K562 (cell line): Measurements from ENCODE around the gene GIMAP1. TPM values are rescaled to one million over a fixed set of nuclear protein-coding genes. Genes with fewer than 3 reads are reported as not detected.

ENCODE experiments used
- ATAC-seq: fragments of 200-7000 bp; cut with Tn5 transposase; 3 replicates; pipeline ENCODE4 v1.9.1; 2020; ENCODE audit warnings: moderate library complexity
- BruUV-seq: library from RNA; stranded (reverse); fragments of 400-500 nt; replicated peaks from 2 replicates; lab custom pipeline; 2021; lab: Mats Ljungman, UMichigan
- CTCF ChIA-PET: fragments of 300-600 bp; formaldehyde crosslinking; extraction: SDS; loops from one replicate; lab custom pipeline; 2021; ENCODE audit warnings: low intra/inter-chr PET ratio; lab: Yijun Ruan, JAX
- POLR2A ChIA-PET: fragments of 300-600, 350-650 bp; sonication (Branson Sonifier 250); formaldehyde crosslinking; extraction: SDS; loops from one replicate; lab custom pipeline; 2021; ENCODE audit warnings: antibody characterized with exemption, inconsistent platforms; lab: Yijun Ruan, JAX
- DNase-seq, 4 experiments: peaks; one replicate each; pipeline versions ENCODE4 v3.0.0 to v3.0.0-alpha.2; 2011 to 2018; ENCODE audit warnings: low spot score in 3 of 4, mixed read lengths in 3 of 4; ENCODE audit errors: extremely low read depth in 1 of 4
- FAIRE-seq: peaks from 2 replicates; lab custom pipeline; 2011; peaks lifted over from hg19 to GRCh38; lab: Jason Lieb, UNC
- H2AFZ ChIP-seq: 2 replicates; pipeline ENCODE4 v1.6.0; 2011; ENCODE audit warnings: low read depth, low read length, control low read depth, inconsistent platforms
- H3K27ac ChIP-seq: fragments of 200-600 bp; 3 replicates; pipeline ENCODE4 v1.8.0; 2011; ENCODE audit warnings: low read depth, mild to moderate bottlenecking, control low read depth, inconsistent platforms, low read length, moderate library complexity, mixed read lengths; ENCODE audit errors: extremely low read depth
- H3K27me3 ChIP-seq, 2 experiments: fragments of 300-600 bp in 1 of 2; 2 replicates in 1 of 2; 3 replicates in 1 of 2; pipeline versions ENCODE4 v1.6.0 to v1.8.0; 2011; ENCODE audit warnings: inconsistent platforms in 2 of 2, low read length in 2 of 2, mild to moderate bottlenecking in 1 of 2, mixed read lengths in 1 of 2, moderate library complexity in 1 of 2; ENCODE audit not compliant: control insufficient read depth in 2 of 2, insufficient read depth in 2 of 2
- H3K36me3 ChIP-seq: fragments of 300-600 bp; 3 replicates; pipeline ENCODE4 v1.8.0; 2011; ENCODE audit warnings: mild to moderate bottlenecking, low read length, inconsistent platforms; ENCODE audit not compliant: control insufficient read depth, insufficient read depth
- H3K4me1 ChIP-seq, 2 experiments: fragments of 200-600 bp in 1 of 2; replicated peaks in 1 of 2; 2 replicates in 1 of 2; 3 replicates in 1 of 2; pipeline versions ENCODE4 v1.5.1 to v1.8.0; 2011; ENCODE audit warnings: inconsistent platforms in 2 of 2, low read length in 2 of 2, mild to moderate bottlenecking in 1 of 2, mixed read lengths in 1 of 2, moderate library complexity in 1 of 2; ENCODE audit not compliant: control insufficient read depth in 2 of 2, insufficient read depth in 2 of 2
- H3K4me2 ChIP-seq: 2 replicates; pipeline ENCODE4 v1.6.1; 2011; ENCODE audit warnings: low read length, control low read depth, inconsistent platforms, mixed read lengths; ENCODE audit not compliant: insufficient read depth
- H3K4me3 ChIP-seq: fragments of 200-600 bp; sonication (generic), shearing (Covaris generic); 2 replicates; pipeline ENCODE4 v1.5.1; 2016; ENCODE audit warnings: control low read depth, inconsistent platforms
- H3K79me2 ChIP-seq: fragments of 200-600 bp; 3 replicates; pipeline ENCODE4 v1.8.0; 2011; ENCODE audit warnings: low read length, inconsistent platforms; ENCODE audit not compliant: control insufficient read depth, insufficient read depth
- H3K9ac ChIP-seq, 2 experiments: 2 replicates each; pipeline versions ENCODE4 v1.6.0 to v1.6.1; 2011; ENCODE audit warnings: low read depth in 2 of 2, low read length in 2 of 2, control low read depth in 1 of 2, inconsistent platforms in 1 of 2, mild to moderate bottlenecking in 1 of 2, mixed read lengths in 1 of 2; ENCODE audit not compliant: insufficient read depth in 1 of 2
- H3K9me1 ChIP-seq: one replicate; pipeline ENCODE4 v1.6.0; 2011; ENCODE audit warnings: inconsistent platforms, mild to moderate bottlenecking, low read length, moderate library complexity; ENCODE audit not compliant: control insufficient read depth, insufficient read depth
- H3K9me3 ChIP-seq: replicated peaks from 2 replicates; pipeline ENCODE4 v1.5.1; 2011; ENCODE audit warnings: low read depth, low read length, inconsistent platforms; ENCODE audit not compliant: control insufficient read depth, insufficient read depth
- H4K20me1 ChIP-seq: replicated peaks from 2 replicates; pipeline ENCODE4 v1.6.1; 2011; ENCODE audit warnings: low read length, inconsistent platforms, mixed read lengths; ENCODE audit not compliant: control insufficient read depth, insufficient read depth
- ASH1L ChIP-seq: fragments of 450-650 bp; IDR thresholded peaks from 2 replicates; pipeline ENCODE4 v1.6.1; 2018; ENCODE audit warnings: borderline replicate concordance, mild to moderate bottlenecking, low read depth; ENCODE audit not compliant: partially characterized antibody
- GTF2F1 ChIP-seq: IDR thresholded peaks from 2 replicates; pipeline ENCODE4 v1.6.1; 2011; ENCODE audit warnings: low read depth, low read length, improper control_type of control experiment
- KLF1 ChIP-seq: fragments of 450-650 bp; IDR thresholded peaks from 2 replicates; pipeline ENCODE4 v1.6.1; 2016; ENCODE audit warnings: missing genetic modification characterization, missing compliant biosample characterization
- MCM2 ChIP-seq: fragments of 450-650 bp; IDR thresholded peaks from 2 replicates; pipeline ENCODE4 v1.6.1; 2017; ENCODE audit warnings: low read depth, mild to moderate bottlenecking
- MEIS2 ChIP-seq: fragments of 450-650 bp; IDR thresholded peaks from 2 replicates; pipeline ENCODE4 v1.6.1; 2014; ENCODE audit warnings: mild to moderate bottlenecking; ENCODE audit not compliant: partially characterized antibody
- MTA2 ChIP-seq: fragments of 450-650 bp; IDR thresholded peaks from 2 replicates; pipeline ENCODE4 v1.6.1; 2016; ENCODE audit warnings: low read depth
- RCOR1 ChIP-seq, 2 experiments: IDR thresholded peaks; 2 replicates each; pipeline ENCODE4 v1.6.1; 2012; ENCODE audit warnings: low read depth in 2 of 2, low read length in 2 of 2, borderline replicate concordance in 1 of 2, improper control_type of control experiment in 1 of 2
- ZFP30 ChIP-seq: fragments of 250-450 bp; sonication (Bioruptor Pico); IDR thresholded peaks from 2 replicates; pipeline ENCODE4 v1.8.0; 2022; ENCODE audit warnings: moderate library complexity, mild to moderate bottlenecking, inconsistent platforms, borderline replicate concordance
- ZKSCAN8 ChIP-seq: fragments of 200-800 bp; sonication (Bioruptor generic); IDR thresholded peaks from 2 replicates; pipeline ENCODE4 v1.6.1; 2016; ENCODE audit warnings: missing genetic modification characterization, missing compliant biosample characterization
- ZNF217 ChIP-seq: sonication (generic); formaldehyde crosslinking; IDR thresholded peaks from 2 replicates; pipeline ENCODE4 v1.8.0; 2022; ENCODE audit warnings: mild to moderate bottlenecking, missing genetic modification reagents
- ZNF75A ChIP-seq: fragments of 450-650 bp; formaldehyde crosslinking; IDR thresholded peaks from 2 replicates; pipeline ENCODE4 v1.4.0; 2020; ENCODE audit warnings: mild to moderate bottlenecking
- WGBS: fragments of 100-300 bp; shearing (Covaris generic); methylation state at CpG from one replicate; pipeline ENCODE4 v1.1.6; 2016; ENCODE audit warnings: low coverage, mixed read lengths; ENCODE audit not compliant: insufficient coverage; ENCODE audit errors: missing lambda C conversion rate; 5-methylcytosine and 5-hydroxymethylcytosine counted together
- in situ Hi-C: fragments of 300-500 bp; cut with MboI; formaldehyde crosslinking; loops from 4 replicates; pipeline ENCODE4 v1.15.0; 2018; ENCODE audit warnings: inconsistent platforms, mixed read lengths
- intact Hi-C: fragments of 100-400 bp; cut with micrococcal nuclease; formaldehyde crosslinking; loops from 2 replicates; pipeline ENCODE4 v1.14.2; 2022
- polyA plus RNA-seq, 8 experiments: library from polyadenylated mRNA; depleted of rRNA in 4 of 8; stranded (reverse) in 5 of 8; unstranded in 3 of 8; fragments of >200 nt; fragmentation: Nextera tagmentation in 2 of 8; fragmentation: Illumina TruSeq in 1 of 8; extraction: Ambion mirVana in 2 of 8; extraction: Trizol in 1 of 8; gene quantifications; 2 replicates each; pipeline versions ENCODE4 v1.2.1 to v1.2.3, GENCODE V29; 2011 to 2014; ENCODE audit warnings: inconsistent platforms in 1 of 8, missing spikeins in 1 of 8
- total RNA-seq, 7 experiments: library from RNA; depleted of rRNA in 6 of 7; stranded (reverse); fragments of >200 nt in 6 of 7; fragmentation: Illumina TruSeq in 2 of 7; extraction: Trizol in 2 of 7; gene quantifications; 2 replicates each; pipeline versions ENCODE4 v1.2.1 to v1.2.3, GENCODE V29; 2011 to 2021; ENCODE audit warnings: low replicate concordance in 1 of 7
- TF ChIP-seq, protein P1 (sequence below), 3 experiments: fragments of 200-800 bp in 1 of 3; sonication (Bioruptor generic) in 1 of 3; sonication (generic) in 1 of 3; formaldehyde crosslinking in 1 of 3; IDR thresholded peaks; 2 replicates each; pipeline versions ENCODE4 v1.6.1 to v1.8.0; 2016 to 2022; ENCODE audit warnings: mild to moderate bottlenecking in 2 of 3, missing compliant biosample characterization in 2 of 3, missing genetic modification characterization in 2 of 3, missing genetic modification reagents in 1 of 3
- TF ChIP-seq, protein P2 (sequence below), 2 experiments: fragments of 450-650 bp; IDR thresholded peaks; 2 replicates each; pipeline ENCODE4 v1.6.1; 2016
- TF ChIP-seq, protein P3 (sequence below): fragments of 450-650 bp; formaldehyde crosslinking; IDR thresholded peaks from 2 replicates; pipeline ENCODE4 v1.4.0; 2022; ENCODE audit warnings: mild to moderate bottlenecking, moderate library complexity
- TF ChIP-seq, protein P4 (sequence below): fragments of 200-800 bp; sonication (Bioruptor generic); IDR thresholded peaks from 2 replicates; pipeline ENCODE4 v1.6.1; 2017; ENCODE audit warnings: missing genetic modification characterization, missing compliant biosample characterization
- TF ChIP-seq, protein P5 (sequence below): sonication (generic); formaldehyde crosslinking; IDR thresholded peaks from 2 replicates; pipeline ENCODE4 v1.8.1; 2023; ENCODE audit warnings: mild to moderate bottlenecking, missing genetic modification reagents

Gene GIMAP1
- total and polyA plus RNA-seq, 9 of the 15 experiments (the other 6 are each of a cell fraction or from before 2014, with no cell fraction given), result 0.04 to 0.13 TPM; not detected in 7

DNA sequence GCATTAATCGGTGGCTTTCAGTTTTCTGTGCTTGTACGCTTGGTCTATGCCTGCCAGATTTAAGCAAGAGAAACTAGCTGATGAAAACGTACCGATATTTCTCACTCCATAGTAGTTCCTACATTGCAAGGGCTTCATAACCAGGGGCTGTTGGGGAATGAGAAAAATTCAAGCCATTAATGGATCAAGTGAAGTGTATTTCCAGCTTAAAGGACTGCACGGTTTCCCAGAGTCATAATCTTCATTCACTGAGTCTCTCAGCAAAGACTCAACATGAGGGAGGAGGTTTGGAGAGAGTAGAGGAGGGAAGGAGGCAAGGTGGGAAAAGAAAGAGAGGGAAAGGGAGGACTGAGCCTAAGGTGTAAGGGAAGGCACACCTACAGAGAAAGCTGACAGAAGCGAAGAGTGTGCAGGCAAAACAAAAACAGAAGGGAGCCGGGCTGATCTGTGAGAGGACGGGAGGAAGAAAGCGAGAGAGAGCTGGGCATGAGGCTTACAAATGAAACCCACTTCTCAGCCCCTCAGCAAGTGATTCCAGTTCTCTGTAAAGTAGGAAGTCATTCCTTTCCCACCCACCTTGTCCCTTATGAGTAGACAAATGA is 30.3 kb upstream of the GIMAP1 start:
- POLR2A ChIA-PET, result no interaction called here
- Histone ChIP-seq H3K9ac (peak overlapping the region in 1 of 2 experiments; percentile 1; a peak in 1 of 4 replicates), H3K9me1 (no peaks in the 10 kb centered on the region), H4K20me1 (no peaks in the 10 kb centered on the region), H3K27ac (no peak overlapping the region), H3K36me3 (no peaks in the 10 kb centered on the region), H2AFZ (peak overlapping the region; percentile 61), H3K4me1 (no peaks in the 10 kb centered on the region), H3K27me3 (peaks cover 6 to 10% of the 10 kb centered on the region in 2 experiments; a peak in 3 of 5 replicates), H3K4me3 (peak overlapping the region; percentile 20; the same call in 1 of the 2 replicates), H3K4me2 (peak overlapping the region; percentile 51), H3K9me3 (no peaks in the 10 kb centered on the region), H3K79me2 (no peaks in the 10 kb centered on the region)
- intact Hi-C loops (no loop called here), in situ Hi-C loops (no loop called here)
- CTCF ChIA-PET, result no interaction called here
- no TSS peak for BruUV-seq
- FAIRE-seq (no peak), ATAC-seq (peak; percentile 64), DNase-seq (no peak)
- 5% methylated on average over 9 of the region's 9 CpGs for WGBS
- no peak for TF ChIP-seq ZNF217 (CRISPR knock-in tag)
- TF ChIP-seq ZKSCAN8 (CRISPR knock-in tag), result 0 out of 2 replicates have a peak, but pooled peaks have one; percentile 3
- TF ChIP-seq, protein P1, sequence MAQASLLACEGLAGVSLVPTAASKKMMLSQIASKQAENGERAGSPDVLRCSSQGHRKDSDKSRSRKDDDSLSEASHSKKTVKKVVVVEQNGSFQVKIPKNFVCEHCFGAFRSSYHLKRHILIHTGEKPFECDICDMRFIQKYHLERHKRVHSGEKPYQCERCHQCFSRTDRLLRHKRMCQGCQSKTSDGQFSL (CRISPR knock-in tag; IDR thresholded peaks at IDR 0.05), result no peak
- TF ChIP-seq, protein P1 (tag; IDR thresholded peaks at IDR 0.05), result no peak
- no peak for TF ChIP-seq ASH1L
- TF ChIP-seq ZFP30 (CRISPR knock-in tag), result no peak
- TF ChIP-seq MCM2, result no peak
- TF ChIP-seq RCOR1 (IDR thresholded peaks at IDR 0.05; ENCODE audit: borderline replicate concordance in 1 of 2, low read depth in 2 of 2, low read length in 2 of 2), result no peak
- 0 out of 2 replicates have a peak, but pooled peaks have one; percentile 71 for TF ChIP-seq ZNF75A (CRISPR knock-in tag)
- TF ChIP-seq, protein P2, sequence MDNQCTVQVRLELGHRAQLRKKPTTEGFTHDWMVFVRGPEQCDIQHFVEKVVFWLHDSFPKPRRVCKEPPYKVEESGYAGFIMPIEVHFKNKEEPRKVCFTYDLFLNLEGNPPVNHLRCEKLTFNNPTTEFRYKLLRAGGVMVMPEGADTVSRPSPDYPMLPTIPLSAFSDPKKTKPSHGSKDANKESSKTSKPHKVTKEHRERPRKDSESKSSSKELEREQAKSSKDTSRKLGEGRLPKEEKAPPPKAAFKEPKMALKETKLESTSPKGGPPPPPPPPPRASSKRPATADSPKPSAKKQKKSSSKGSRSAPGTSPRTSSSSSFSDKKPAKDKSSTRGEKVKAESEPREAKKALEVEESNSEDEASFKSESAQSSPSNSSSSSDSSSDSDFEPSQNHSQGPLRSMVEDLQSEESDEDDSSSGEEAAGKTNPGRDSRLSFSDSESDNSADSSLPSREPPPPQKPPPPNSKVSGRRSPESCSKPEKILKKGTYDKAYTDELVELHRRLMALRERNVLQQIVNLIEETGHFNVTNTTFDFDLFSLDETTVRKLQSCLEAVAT (IDR thresholded peaks at IDR 0.05), result no peak
- no peak for TF ChIP-seq KLF1 (tag)
- no peak for TF ChIP-seq MTA2
- no peak for TF ChIP-seq GTF2F1
- TF ChIP-seq, protein P3, sequence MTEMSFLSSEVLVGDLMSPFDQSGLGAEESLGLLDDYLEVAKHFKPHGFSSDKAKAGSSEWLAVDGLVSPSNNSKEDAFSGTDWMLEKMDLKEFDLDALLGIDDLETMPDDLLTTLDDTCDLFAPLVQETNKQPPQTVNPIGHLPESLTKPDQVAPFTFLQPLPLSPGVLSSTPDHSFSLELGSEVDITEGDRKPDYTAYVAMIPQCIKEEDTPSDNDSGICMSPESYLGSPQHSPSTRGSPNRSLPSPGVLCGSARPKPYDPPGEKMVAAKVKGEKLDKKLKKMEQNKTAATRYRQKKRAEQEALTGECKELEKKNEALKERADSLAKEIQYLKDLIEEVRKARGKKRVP (CRISPR knock-in tag), result 0 out of 2 replicates have a peak, but pooled peaks have one; percentile 47
- TF ChIP-seq, protein P4, sequence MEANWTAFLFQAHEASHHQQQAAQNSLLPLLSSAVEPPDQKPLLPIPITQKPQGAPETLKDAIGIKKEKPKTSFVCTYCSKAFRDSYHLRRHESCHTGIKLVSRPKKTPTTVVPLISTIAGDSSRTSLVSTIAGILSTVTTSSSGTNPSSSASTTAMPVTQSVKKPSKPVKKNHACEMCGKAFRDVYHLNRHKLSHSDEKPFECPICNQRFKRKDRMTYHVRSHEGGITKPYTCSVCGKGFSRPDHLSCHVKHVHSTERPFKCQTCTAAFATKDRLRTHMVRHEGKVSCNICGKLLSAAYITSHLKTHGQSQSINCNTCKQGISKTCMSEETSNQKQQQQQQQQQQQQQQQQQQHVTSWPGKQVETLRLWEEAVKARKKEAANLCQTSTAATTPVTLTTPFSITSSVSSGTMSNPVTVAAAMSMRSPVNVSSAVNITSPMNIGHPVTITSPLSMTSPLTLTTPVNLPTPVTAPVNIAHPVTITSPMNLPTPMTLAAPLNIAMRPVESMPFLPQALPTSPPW, result no peak; the same call in 1 of the 2 replicates
- TF ChIP-seq MEIS2, result no peak
- TF ChIP-seq, protein P5, sequence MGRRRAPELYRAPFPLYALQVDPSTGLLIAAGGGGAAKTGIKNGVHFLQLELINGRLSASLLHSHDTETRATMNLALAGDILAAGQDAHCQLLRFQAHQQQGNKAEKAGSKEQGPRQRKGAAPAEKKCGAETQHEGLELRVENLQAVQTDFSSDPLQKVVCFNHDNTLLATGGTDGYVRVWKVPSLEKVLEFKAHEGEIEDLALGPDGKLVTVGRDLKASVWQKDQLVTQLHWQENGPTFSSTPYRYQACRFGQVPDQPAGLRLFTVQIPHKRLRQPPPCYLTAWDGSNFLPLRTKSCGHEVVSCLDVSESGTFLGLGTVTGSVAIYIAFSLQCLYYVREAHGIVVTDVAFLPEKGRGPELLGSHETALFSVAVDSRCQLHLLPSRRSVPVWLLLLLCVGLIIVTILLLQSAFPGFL (CRISPR knock-in tag), result no peak
